Kidney (tissue), 14 donors: ENCODE results near the gene B3GLCT. TPM values are rescaled to one million over a fixed set of nuclear protein-coding genes. Genes with fewer than 3 reads are reported as not detected.

Experiments
- DNase-seq, 5 donors: peaks; one replicate each; pipeline ENCODE4 v3.0.0-alpha.2; 2013 to 2020
- FAIRE-seq: peaks from 2 replicates; lab custom pipeline; 2012; peaks lifted over from hg19 to GRCh38; lab: Jason Lieb, UNC
- H3K27ac ChIP-seq, 2 donors: one replicate each; pipeline ENCODE4 v1.7.0; 2013; ENCODE audit warnings: low read depth in 2 of 2, low read length in 2 of 2, inconsistent platforms in 1 of 2
- H3K27me3 ChIP-seq: one replicate; pipeline ENCODE4 v1.7.1; 2013; ENCODE audit warnings: low read length, inconsistent platforms; ENCODE audit not compliant: control insufficient read depth, insufficient read depth
- H3K36me3 ChIP-seq, 3 donors: one replicate each; pipeline versions ENCODE4 v1.7.0 to v1.7.1; 2013; ENCODE audit warnings: low read length in 3 of 3, control low read depth in 1 of 3, inconsistent platforms in 1 of 3; ENCODE audit not compliant: insufficient read depth in 3 of 3, control insufficient read depth in 2 of 3
- H3K4me1 ChIP-seq, 3 donors: one replicate each; pipeline versions ENCODE4 v1.7.0 to v1.7.1; 2013; ENCODE audit warnings: low read length in 3 of 3, inconsistent platforms in 1 of 3, low read depth in 1 of 3; ENCODE audit not compliant: control insufficient read depth in 2 of 3, insufficient read depth in 2 of 3
- H3K4me3 ChIP-seq, 3 donors: one replicate each; pipeline versions ENCODE4 v1.7.0 to v1.8.1; 2013; ENCODE audit warnings: low read length in 3 of 3, control low read depth in 1 of 3, inconsistent platforms in 1 of 3
- H3K9ac ChIP-seq, 3 donors: one replicate each; pipeline versions ENCODE4 v1.7.0 to v1.7.1; 2013; ENCODE audit warnings: low read length in 3 of 3, control low read depth in 1 of 3, inconsistent platforms in 1 of 3
- H3K9me3 ChIP-seq, 3 donors: one replicate each; pipeline versions ENCODE4 v1.7.0 to v1.7.1; 2013; ENCODE audit warnings: low read length in 3 of 3, control low read depth in 1 of 3, inconsistent platforms in 1 of 3; ENCODE audit not compliant: control insufficient read depth in 2 of 3, insufficient read depth in 1 of 3
- intact Hi-C: fragments of 100-400 bp; cut with DNase I; formaldehyde crosslinking; loops from one replicate; pipeline ENCODE4 v1.11.1; 2022
- polyA plus RNA-seq: library from polyadenylated mRNA; stranded (reverse); fragments of 350-450 nt; fragmentation: Illumina TruSeq; extraction: RNeasy Lipid Tissue Mini Kit (QIAGEN cat#74804); gene quantifications from one replicate; pipeline ENCODE4 v1.2.3, GENCODE V29; 2014; ENCODE audit warnings: low read depth, low replicate concordance; ENCODE audit not compliant: insufficient read depth
- total RNA-seq: library from RNA; stranded (reverse); fragmentation: NEBNext Ultra II Directional; extraction: Animal tissue kit (Norgen Biotek cat#: 25700); gene quantifications from one replicate; pipeline ENCODE4 v1.2.1, GENCODE V29; 2021
- TF ChIP-seq, protein P1 (sequence below): IDR thresholded peaks from 3 replicates; pipeline ENCODE4 v1.5.1; 2012; ENCODE audit warnings: mild to moderate bottlenecking, moderate library complexity, borderline replicate concordance; ENCODE audit not compliant: insufficient read depth; ENCODE audit errors: extremely low read depth
- donor health status: control.
- donor health status: control.
- donor health status: control.
- donor health status: control.
- donor health status: control.
- donor health status: DM: yes; HTN: yes; CAD: no.
- donor health status: Normal renal cell carcinoma (clear cell type).

B3GLCT gene
- total and polyA plus RNA-seq, 2 donors from 2014 or later = 5.9 to 7.7 TPM

GRCh38 chr13:31195616-31196015, 4.2 kb upstream of the B3GLCT start:
- peaks cover 0 to 3% (median 0%) of the 10 kb centered on the region in 3 donors for H3K4me1 ChIP-seq
- H3K27ac ChIP-seq = no peak overlapping the region
- no peak for FAIRE-seq
- H3K9ac ChIP-seq = no peak overlapping the region
- TF ChIP-seq, protein P1, sequence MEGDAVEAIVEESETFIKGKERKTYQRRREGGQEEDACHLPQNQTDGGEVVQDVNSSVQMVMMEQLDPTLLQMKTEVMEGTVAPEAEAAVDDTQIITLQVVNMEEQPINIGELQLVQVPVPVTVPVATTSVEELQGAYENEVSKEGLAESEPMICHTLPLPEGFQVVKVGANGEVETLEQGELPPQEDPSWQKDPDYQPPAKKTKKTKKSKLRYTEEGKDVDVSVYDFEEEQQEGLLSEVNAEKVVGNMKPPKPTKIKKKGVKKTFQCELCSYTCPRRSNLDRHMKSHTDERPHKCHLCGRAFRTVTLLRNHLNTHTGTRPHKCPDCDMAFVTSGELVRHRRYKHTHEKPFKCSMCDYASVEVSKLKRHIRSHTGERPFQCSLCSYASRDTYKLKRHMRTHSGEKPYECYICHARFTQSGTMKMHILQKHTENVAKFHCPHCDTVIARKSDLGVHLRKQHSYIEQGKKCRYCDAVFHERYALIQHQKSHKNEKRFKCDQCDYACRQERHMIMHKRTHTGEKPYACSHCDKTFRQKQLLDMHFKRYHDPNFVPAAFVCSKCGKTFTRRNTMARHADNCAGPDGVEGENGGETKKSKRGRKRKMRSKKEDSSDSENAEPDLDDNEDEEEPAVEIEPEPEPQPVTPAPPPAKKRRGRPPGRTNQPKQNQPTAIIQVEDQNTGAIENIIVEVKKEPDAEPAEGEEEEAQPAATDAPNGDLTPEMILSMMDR = no peak
- intact Hi-C loops = no loop called here
- H3K4me3 ChIP-seq = no peak overlapping the region
- no peaks in the 10 kb centered on the region for H3K27me3 ChIP-seq
- peak in 1 of 5 donors; percentile 5 for DNase-seq
- H3K36me3 ChIP-seq = no peaks in the 10 kb centered on the region
- no peaks in the 10 kb centered on the region for H3K9me3 ChIP-seq

DNA sequence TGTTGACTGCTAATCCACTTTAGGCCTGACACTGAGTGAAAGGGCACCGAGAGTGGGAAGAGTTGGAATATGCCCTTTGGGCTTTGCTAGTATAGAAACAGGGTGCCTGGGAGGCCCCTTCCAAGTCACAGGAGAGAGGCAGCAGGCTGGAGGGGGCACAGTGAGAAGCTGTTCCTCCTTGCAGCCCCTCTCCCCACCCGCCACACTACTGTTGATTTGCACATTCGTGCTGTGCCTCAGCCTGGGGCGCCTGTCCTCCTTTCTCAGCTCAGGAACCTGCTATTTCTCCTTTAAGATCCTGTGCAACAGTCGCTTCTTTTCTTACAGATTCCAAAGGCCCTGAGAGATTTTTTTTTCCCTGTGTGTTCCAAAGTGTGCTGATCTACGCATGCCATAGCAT, 2.8 kb upstream of the B3GLCT start:
- DNase-seq = peak in 1 of 5 donors; percentile 25
- peaks cover 0 to 9% (median 0%) of the 10 kb centered on the region in 3 donors for H3K4me1 ChIP-seq
- no peak overlapping the region for H3K4me3 ChIP-seq
- no peaks in the 10 kb centered on the region for H3K27me3 ChIP-seq
- no peaks in the 10 kb centered on the region for H3K9me3 ChIP-seq
- no peak overlapping the region for H3K27ac ChIP-seq
- intact Hi-C loops = no loop called here
- H3K36me3 ChIP-seq = no peaks in the 10 kb centered on the region
- no peak for FAIRE-seq
- H3K9ac ChIP-seq = no peak overlapping the region
- TF ChIP-seq, protein P1 = no peak

GRCh38 chr13:31198519-31198918, 1.3 kb upstream of the B3GLCT start:
- no peak overlapping the region for H3K9ac ChIP-seq
- TF ChIP-seq, protein P1 = no peak
- no peak overlapping the region for H3K27ac ChIP-seq
- intact Hi-C loops = no loop called here
- H3K4me3 ChIP-seq = no peak overlapping the region
- FAIRE-seq = no peak
- no peaks in the 10 kb centered on the region for H3K27me3 ChIP-seq
- H3K4me1 ChIP-seq = peaks cover 0 to 9% (median 0%) of the 10 kb centered on the region in 3 donors
- H3K36me3 ChIP-seq = no peaks in the 10 kb centered on the region
- peak in 1 of 5 donors; percentile 8 for DNase-seq
- no peaks in the 10 kb centered on the region for H3K9me3 ChIP-seq

- intact Hi-C loops = no loop called here
- H3K36me3 ChIP-seq = no peaks in the 10 kb centered on the region
- FAIRE-seq (no peak), DNase-seq (no peak)
- TF ChIP-seq, protein P1 = no peak
- H3K27ac ChIP-seq = peak overlapping the region; percentile 29 to 88
- peak overlapping the region in 1 of 3 donors; percentile 4 for H3K9ac ChIP-seq
- no peaks in the 10 kb centered on the region for H3K9me3 ChIP-seq
- H3K27me3 ChIP-seq = no peaks in the 10 kb centered on the region
- H3K4me1 ChIP-seq = peaks cover 0 to 9% (median 0%) of the 10 kb centered on the region in 3 donors
- peak overlapping the region; percentile 43 to 59 (median 47) for H3K4me3 ChIP-seq
These were observed 287 bp upstream of the B3GLCT start for GRCh38 chr13:31199527-31199848.
